ENCODE data around the gene ZNF462. TPM values are rescaled to one million over a fixed set of nuclear protein-coding genes. Genes with fewer than 3 reads are reported as not detected.

Gene ZNF462
- total RNA-seq, 2 donors from 2014 or later: 4.7 to 8.9 TPM

DNA sequence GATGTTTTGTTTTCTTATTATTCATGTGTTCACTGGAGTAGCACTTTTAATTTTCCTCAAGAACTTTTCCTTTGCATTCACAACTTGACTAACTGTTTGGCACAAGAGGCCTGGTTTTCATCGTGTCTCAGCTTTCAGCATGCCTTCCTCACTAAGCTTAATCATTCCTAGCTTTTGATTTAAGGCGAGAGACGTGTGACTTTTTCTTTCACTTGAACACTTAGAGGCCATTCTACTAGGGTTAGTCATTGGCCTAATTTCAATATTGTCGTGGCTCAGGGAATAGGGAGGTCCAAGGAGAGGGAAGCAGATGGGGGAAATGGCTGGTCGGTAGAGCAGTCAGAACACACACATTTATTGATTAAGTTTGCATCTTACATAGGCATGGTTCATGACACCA, 94.0 kb downstream of the ZNF462 start:
- intact Hi-C loops (cut with DNase I): no loop called here
- WGBS, 2 donors: 78 to 86% methylated on average over 5 of the region's 5 CpGs

GRCh38 chr9:106958955-106959657, 96.1 kb downstream of the ZNF462 start:
- H3K9me3 ChIP-seq: no peaks in the 10 kb centered on the region
- intact Hi-C loops (cut with DNase I): no loop called here
- H3K4me1 ChIP-seq: no peaks in the 10 kb centered on the region
- no peaks in the 10 kb centered on the region for H3K27me3 ChIP-seq
- TF ChIP-seq, protein P1, sequence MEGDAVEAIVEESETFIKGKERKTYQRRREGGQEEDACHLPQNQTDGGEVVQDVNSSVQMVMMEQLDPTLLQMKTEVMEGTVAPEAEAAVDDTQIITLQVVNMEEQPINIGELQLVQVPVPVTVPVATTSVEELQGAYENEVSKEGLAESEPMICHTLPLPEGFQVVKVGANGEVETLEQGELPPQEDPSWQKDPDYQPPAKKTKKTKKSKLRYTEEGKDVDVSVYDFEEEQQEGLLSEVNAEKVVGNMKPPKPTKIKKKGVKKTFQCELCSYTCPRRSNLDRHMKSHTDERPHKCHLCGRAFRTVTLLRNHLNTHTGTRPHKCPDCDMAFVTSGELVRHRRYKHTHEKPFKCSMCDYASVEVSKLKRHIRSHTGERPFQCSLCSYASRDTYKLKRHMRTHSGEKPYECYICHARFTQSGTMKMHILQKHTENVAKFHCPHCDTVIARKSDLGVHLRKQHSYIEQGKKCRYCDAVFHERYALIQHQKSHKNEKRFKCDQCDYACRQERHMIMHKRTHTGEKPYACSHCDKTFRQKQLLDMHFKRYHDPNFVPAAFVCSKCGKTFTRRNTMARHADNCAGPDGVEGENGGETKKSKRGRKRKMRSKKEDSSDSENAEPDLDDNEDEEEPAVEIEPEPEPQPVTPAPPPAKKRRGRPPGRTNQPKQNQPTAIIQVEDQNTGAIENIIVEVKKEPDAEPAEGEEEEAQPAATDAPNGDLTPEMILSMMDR (IDR thresholded peaks at IDR 0.05): no peak
- TF ChIP-seq POLR2A (IDR thresholded peaks at IDR 0.05): no peak
- no peak overlapping the region for H3K4me3 ChIP-seq
- H3K36me3 ChIP-seq (replicated peaks in 1 of 2; ENCODE audit: insufficient read depth in 1 of 2, low read depth in 2 of 2): no peaks in the 10 kb centered on the region
- DNase-seq (no peak), ATAC-seq (no peak)
- no peak overlapping the region for H3K27ac ChIP-seq

More for the DNA sequence above, 94.0 kb downstream of the ZNF462 start:
- H3K4me3 ChIP-seq: no peak overlapping the region
- no peaks in the 10 kb centered on the region for H3K27me3 ChIP-seq
- no peaks in the 10 kb centered on the region for H3K4me1 ChIP-seq
- no peak for DNase-seq
- no peak for ATAC-seq
- no peak for TF ChIP-seq POLR2A (IDR thresholded peaks at IDR 0.05)
- TF ChIP-seq, protein P1 (IDR thresholded peaks at IDR 0.05): no peak
- no peaks in the 10 kb centered on the region for H3K9me3 ChIP-seq
- H3K36me3 ChIP-seq (replicated peaks in 1 of 2; ENCODE audit: insufficient read depth in 1 of 2, low read depth in 2 of 2): no peaks in the 10 kb centered on the region
- H3K27ac ChIP-seq: no peak overlapping the region

DNA sequence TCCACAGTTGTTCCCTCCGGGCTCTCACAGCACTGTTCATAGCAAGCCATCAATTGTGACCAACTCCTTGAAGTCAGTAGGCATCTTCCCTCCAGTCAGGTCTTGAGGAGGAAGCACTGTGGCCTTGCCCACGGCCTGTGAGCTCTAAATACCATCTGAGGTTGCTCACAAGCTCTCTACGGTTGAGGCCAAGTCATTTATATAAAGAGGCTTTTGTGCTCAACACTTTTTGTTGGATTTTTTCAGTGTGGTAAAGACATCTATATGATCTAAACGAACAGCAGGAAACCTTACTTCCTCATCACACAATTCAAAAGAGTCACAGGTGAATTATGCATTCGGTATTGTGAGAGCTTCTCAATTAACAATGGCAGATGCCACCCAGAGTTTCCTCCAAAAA, 97.3 kb downstream of the ZNF462 start:
- TF ChIP-seq, protein P1 (IDR thresholded peaks at IDR 0.05): no peak
- no peak for TF ChIP-seq POLR2A (IDR thresholded peaks at IDR 0.05)
- no peaks in the 10 kb centered on the region for H3K9me3 ChIP-seq
- ATAC-seq (no peak), DNase-seq (no peak)
- H3K36me3 ChIP-seq (replicated peaks in 1 of 2; ENCODE audit: insufficient read depth in 1 of 2, low read depth in 2 of 2): no peaks in the 10 kb centered on the region
- H3K4me1 ChIP-seq: no peaks in the 10 kb centered on the region
- WGBS, 2 donors: 52 to 57% methylated on average over 5 of the region's 5 CpGs
- no peak overlapping the region for H3K4me3 ChIP-seq
- no peak overlapping the region for H3K27ac ChIP-seq
- no peaks in the 10 kb centered on the region for H3K27me3 ChIP-seq
- intact Hi-C loops (cut with DNase I): no loop called here

DNA sequence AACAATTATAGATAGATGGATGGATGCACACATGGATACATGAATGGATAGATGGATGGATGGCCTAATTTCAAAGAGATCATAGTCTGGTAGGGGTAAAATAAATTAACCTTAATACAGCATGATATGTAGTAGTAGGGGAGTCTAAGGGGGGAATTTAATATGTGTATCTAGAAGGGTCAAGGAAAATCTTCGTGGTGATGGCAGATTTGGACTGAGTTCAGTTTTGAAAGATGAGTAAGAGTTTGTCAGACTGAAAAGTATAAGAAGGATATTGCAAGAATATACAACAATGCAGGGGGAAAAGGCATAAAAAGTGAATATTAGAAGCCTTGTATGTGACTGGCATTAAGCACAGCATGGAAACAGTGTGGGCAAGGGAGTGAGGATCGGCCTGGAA, 98.7 kb downstream of the ZNF462 start:
- intact Hi-C loops (cut with DNase I): no loop called here
- Histone ChIP-seq H3K9me3 (no peaks in the 10 kb centered on the region), H3K36me3 (replicated peaks in 1 of 2; ENCODE audit: insufficient read depth in 1 of 2, low read depth in 2 of 2) (no peaks in the 10 kb centered on the region), H3K4me3 (no peak overlapping the region), H3K4me1 (no peaks in the 10 kb centered on the region), H3K27ac (no peak overlapping the region), H3K27me3 (no peaks in the 10 kb centered on the region)
- TF ChIP-seq, protein P1 (IDR thresholded peaks at IDR 0.05): no peak
- DNase-seq (no peak), ATAC-seq (no peak)
- WGBS, 2 donors: 70 to 74% methylated on average over 2 of the region's 2 CpGs

GRCh38 chr9:106962122-106962521, 99.2 kb downstream of the ZNF462 start:
- DNase-seq: no peak
- Histone ChIP-seq H3K27ac (no peak overlapping the region), H3K27me3 (no peaks in the 10 kb centered on the region), H3K36me3 (replicated peaks in 1 of 2; ENCODE audit: insufficient read depth in 1 of 2, low read depth in 2 of 2) (no peaks in the 10 kb centered on the region), H3K9me3 (no peaks in the 10 kb centered on the region), H3K4me1 (no peaks in the 10 kb centered on the region), H3K4me3 (no peak overlapping the region)
- WGBS, 2 donors: 65 to 69% methylated on average over 2 of the region's 2 CpGs
- TF ChIP-seq, protein P1 (IDR thresholded peaks at IDR 0.05): no peak
- no peak for TF ChIP-seq POLR2A (IDR thresholded peaks at IDR 0.05)
- intact Hi-C loops (cut with DNase I): no loop called here
- no peak for ATAC-seq
